Measurements from ENCODE around the gene RTTN.
"Not testable (repeated sequence)": the region's sequence is repeated elsewhere in the genome, so short reads cannot be mapped to it uniquely, and the experiment has no call there.

RTTN gene

GRCh38 chr18:70113511-70113910, 92.0 kb downstream of the RTTN start:
- Mint-ChIP-seq H3K4me1 (ENCODE audit: low read depth) (peaks cover 1% of the 10 kb centered on the region), H3K4me3 (no peak overlapping the region), H3K27me3 (no peaks in the 10 kb centered on the region), H3K9me3 (no peaks in the 10 kb centered on the region), H3K36me3 (ENCODE audit: low read depth) (peaks cover 68% of the 10 kb centered on the region), H3K27ac (no peak overlapping the region)
- DNase-seq = no peak

DNA sequence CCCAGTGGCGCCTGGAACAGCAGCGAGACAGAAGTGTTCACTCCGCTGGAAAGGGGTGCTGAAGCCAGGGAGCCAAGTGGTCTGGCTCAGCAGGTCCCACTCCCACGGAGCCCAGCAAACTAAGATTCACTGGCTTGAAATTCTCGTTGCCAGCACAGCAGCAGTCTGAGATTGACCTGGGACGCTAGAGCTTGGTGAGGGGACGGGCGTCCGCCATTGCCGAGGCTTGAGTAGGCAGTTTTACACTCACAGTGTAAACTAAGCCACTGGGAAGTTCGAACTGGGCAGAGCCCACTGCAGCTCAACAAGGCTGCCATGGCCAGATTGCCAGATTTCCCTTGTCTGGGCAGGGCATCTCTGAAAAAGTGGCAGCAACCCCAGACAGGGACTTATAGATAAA, 94.8 kb downstream of the RTTN start:
- H3K36me3 Mint-ChIP-seq (ENCODE audit: low read depth) = peaks cover 82% of the 10 kb centered on the region
- H3K4me3 Mint-ChIP-seq = no peak overlapping the region
- H3K9me3 Mint-ChIP-seq = no peaks in the 10 kb centered on the region
- no peak overlapping the region for H3K27ac Mint-ChIP-seq
- no peak for DNase-seq
- H3K27me3 Mint-ChIP-seq = no peaks in the 10 kb centered on the region
- no peaks in the 10 kb centered on the region for H3K4me1 Mint-ChIP-seq (ENCODE audit: low read depth)

GRCh38 chr18:70107091-70107490, 98.4 kb downstream of the RTTN start:
- Mint-ChIP-seq H3K9me3 (peaks cover 4% of the 10 kb centered on the region), H3K27ac (no peak overlapping the region), H3K36me3 (ENCODE audit: low read depth) (peaks cover 93% of the 10 kb centered on the region), H3K27me3 (no peaks in the 10 kb centered on the region), H3K4me1 (ENCODE audit: low read depth) (no peaks in the 10 kb centered on the region), H3K4me3 (no peak overlapping the region)
- no peak for DNase-seq

DNA sequence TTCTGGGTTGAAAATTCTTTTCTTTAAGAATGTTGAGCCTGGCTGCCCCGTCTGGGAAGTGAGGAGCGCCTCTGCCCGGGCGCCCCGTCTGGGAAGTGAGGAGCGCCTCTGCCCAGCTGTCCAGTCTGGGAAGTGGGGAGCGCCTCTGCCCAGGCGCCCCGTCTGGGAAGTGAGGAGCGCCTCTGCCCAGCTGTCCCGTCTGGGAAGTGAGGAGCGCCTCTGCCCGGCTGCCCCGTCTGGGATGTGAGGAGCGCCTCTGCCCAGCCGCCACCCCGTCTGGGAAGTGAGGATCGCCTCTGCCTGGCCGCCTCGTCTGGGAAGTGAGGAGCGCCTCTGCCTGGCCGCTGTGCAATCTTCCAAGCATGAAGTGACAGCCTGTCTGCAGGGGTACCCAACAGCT, 102.6 kb downstream of the RTTN start:
- not testable (repeated sequence) for H3K27me3 Mint-ChIP-seq; H3K4me1 Mint-ChIP-seq (ENCODE audit: low read depth); DNase-seq; H3K27ac Mint-ChIP-seq; H3K4me3 Mint-ChIP-seq
- Mint-ChIP-seq H3K36me3 (ENCODE audit: low read depth) (peaks cover 81% of the 10 kb centered on the region), H3K9me3 (peaks cover 19% of the 10 kb centered on the region)

DNA sequence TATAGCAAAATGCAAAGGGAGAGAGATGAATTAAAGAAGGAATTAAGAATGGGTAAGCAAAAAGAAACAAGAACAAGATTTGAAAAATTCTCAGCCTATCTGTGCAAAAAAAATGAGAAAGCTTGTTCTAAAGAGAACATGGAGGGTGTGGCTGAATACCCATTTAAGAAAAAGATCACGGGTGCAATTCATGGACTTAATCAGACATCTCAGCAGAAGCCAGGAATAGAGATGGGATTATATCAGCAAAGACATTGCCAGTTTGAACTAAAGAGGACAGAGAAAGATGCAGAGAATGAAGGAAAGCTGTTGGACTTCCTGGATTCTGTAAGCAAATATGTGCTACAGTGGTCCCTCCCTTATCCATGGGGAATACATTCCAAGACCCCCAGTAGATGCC, 115.6 kb downstream of the RTTN start:
- H3K9me3 Mint-ChIP-seq = no peaks in the 10 kb centered on the region
- DNase-seq = no peak
- H3K4me3 Mint-ChIP-seq = no peak overlapping the region
- H3K36me3 Mint-ChIP-seq (ENCODE audit: low read depth) = peaks cover 62% of the 10 kb centered on the region
- no peaks in the 10 kb centered on the region for H3K4me1 Mint-ChIP-seq (ENCODE audit: low read depth)
- peak overlapping the region; percentile 23 for H3K27ac Mint-ChIP-seq
- no peaks in the 10 kb centered on the region for H3K27me3 Mint-ChIP-seq

DNA sequence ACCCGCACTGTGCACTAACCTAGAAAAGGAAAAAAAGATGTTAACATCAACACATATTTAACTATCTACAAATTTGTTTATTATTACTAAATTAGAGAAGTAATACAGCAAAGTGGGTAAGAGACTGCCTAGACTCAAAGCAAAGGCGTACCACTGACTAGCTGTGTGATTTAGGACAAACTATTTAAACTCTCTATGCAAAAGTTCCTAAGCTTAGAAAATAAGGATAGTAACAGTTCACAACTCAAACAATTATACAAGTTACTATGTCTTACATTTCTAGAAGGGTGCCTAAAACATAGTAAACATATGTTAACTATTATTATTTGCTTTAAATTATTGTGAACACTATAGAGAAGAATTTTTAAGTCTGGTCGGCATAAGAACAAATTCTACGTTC, 119.4 kb downstream of the RTTN start:
- Mint-ChIP-seq H3K4me3 (no peak overlapping the region), H3K36me3 (ENCODE audit: low read depth) (peaks cover 71% of the 10 kb centered on the region), H3K4me1 (ENCODE audit: low read depth) (no peaks in the 10 kb centered on the region), H3K9me3 (no peaks in the 10 kb centered on the region), H3K27ac (no peak overlapping the region), H3K27me3 (no peaks in the 10 kb centered on the region)
- no peak for DNase-seq

- DNase-seq = no peak
- Mint-ChIP-seq H3K9me3 (no peaks in the 10 kb centered on the region), H3K27me3 (no peaks in the 10 kb centered on the region), H3K27ac (no peak overlapping the region), H3K36me3 (ENCODE audit: low read depth) (peaks cover 71% of the 10 kb centered on the region), H3K4me1 (ENCODE audit: low read depth) (no peaks in the 10 kb centered on the region), H3K4me3 (no peak overlapping the region)
These were observed 119.8 kb downstream of the RTTN start for GRCh38 chr18:70085641-70086040.

DNA sequence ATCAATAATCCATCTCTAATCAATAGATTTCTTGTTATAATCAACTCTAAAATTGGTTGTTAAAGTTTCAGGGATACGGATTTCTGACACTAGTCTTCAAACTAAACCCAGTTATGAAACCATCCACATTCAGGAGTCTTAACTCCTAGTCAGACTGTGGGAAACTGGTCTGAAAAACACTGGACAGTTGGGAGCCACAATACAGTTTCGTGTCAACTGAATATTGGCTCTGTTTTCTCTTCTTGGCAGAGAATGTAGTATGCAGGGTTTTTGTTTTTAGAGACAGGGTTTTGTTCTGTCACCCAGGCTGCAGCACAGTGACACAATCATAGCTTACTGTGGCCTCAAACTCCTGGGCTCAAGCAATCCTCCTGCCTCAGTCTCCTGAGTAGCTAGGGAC, 123.1 kb downstream of the RTTN start:
- Mint-ChIP-seq H3K36me3 (ENCODE audit: low read depth) (peaks cover 66% of the 10 kb centered on the region), H3K27ac (no peak overlapping the region), H3K9me3 (no peaks in the 10 kb centered on the region), H3K27me3 (no peaks in the 10 kb centered on the region), H3K4me3 (no peak overlapping the region), H3K4me1 (ENCODE audit: low read depth) (peaks cover 7% of the 10 kb centered on the region)
- no peak for DNase-seq

DNA sequence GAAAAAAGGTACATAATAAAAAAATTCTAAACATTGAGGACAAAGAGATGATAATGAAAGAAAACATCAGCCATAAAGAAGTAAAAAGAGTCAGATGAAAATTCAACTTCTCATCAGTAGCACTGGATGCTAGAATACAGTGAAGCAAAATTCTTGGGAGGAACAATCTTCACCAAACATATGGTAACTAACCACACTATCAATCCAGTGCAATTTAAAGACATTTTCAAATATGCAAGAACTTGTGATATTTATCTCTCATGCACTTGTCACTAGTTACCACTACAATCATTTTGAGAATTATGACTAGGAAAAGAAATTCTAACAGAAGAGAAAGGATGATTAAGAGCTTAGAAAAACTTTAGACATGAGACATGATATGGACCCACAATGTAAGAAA, 127.4 kb downstream of the RTTN start:
- H3K4me3 Mint-ChIP-seq = no peak overlapping the region

GRCh38 chr18:70075906-70076305, 129.6 kb downstream of the RTTN start:
- H3K27me3 Mint-ChIP-seq = no peaks in the 10 kb centered on the region
- no peak overlapping the region for H3K4me3 Mint-ChIP-seq
- H3K36me3 Mint-ChIP-seq (ENCODE audit: low read depth) = peaks cover 55% of the 10 kb centered on the region
- no peak overlapping the region for H3K27ac Mint-ChIP-seq
- DNase-seq = no peak
- no peaks in the 10 kb centered on the region for H3K9me3 Mint-ChIP-seq
- peaks cover 7% of the 10 kb centered on the region for H3K4me1 Mint-ChIP-seq (ENCODE audit: low read depth)

More for the DNA sequence above, 127.4 kb downstream of the RTTN start:
- peaks cover 56% of the 10 kb centered on the region for H3K36me3 Mint-ChIP-seq (ENCODE audit: low read depth)
- peaks cover 7% of the 10 kb centered on the region for H3K4me1 Mint-ChIP-seq (ENCODE audit: low read depth)
- H3K27me3 Mint-ChIP-seq = no peaks in the 10 kb centered on the region
- no peak overlapping the region for H3K27ac Mint-ChIP-seq
- H3K9me3 Mint-ChIP-seq = no peaks in the 10 kb centered on the region
- no peak for DNase-seq

DNA sequence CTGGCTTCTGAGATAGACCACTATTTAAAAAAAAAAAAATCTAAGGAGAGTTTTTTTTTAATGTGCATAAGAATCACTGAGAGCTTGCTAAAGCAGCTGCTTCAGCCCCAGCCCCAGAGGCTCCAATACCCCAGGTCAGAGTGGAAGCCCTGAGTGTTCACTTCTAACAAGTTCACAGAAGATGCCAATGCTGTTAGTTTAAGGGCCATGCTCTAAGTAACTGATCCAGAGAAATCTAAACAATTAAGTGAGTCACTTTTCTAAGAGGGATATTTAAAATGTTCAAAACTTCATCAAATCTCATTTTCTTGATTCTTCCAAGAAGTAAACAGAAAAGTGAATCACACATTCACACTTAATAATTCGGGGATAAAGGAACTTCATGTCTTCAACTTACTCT, 131.4 kb downstream of the RTTN start:
- Mint-ChIP-seq H3K9me3 (no peaks in the 10 kb centered on the region), H3K4me3 (no peak overlapping the region), H3K4me1 (ENCODE audit: low read depth) (peaks cover 12% of the 10 kb centered on the region), H3K27me3 (no peaks in the 10 kb centered on the region), H3K27ac (no peak overlapping the region), H3K36me3 (ENCODE audit: low read depth) (peaks cover 57% of the 10 kb centered on the region)
- no peak for DNase-seq

DNA sequence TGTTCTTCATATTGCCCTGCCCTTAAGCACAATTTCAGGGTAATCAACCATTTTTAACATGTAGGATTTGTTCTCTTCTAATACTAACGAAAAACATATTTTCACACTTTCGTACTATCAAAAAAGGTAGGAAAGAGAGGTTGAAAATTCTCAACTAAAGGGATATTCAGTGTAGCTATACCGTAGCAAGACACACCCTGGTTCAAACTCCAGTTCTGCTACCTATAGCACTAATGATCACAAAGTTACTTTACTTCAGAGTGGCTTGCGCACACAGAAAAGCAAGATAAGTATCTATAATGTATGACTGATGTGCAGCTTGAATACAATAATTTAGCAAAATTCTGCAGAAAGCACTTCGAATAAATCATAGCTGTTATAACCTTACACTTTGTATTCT, 132.1 kb downstream of the RTTN start:
- peaks cover 60% of the 10 kb centered on the region for H3K36me3 Mint-ChIP-seq (ENCODE audit: low read depth)
- peaks cover 9% of the 10 kb centered on the region for H3K4me1 Mint-ChIP-seq (ENCODE audit: low read depth)
- DNase-seq = no peak
- H3K9me3 Mint-ChIP-seq = no peaks in the 10 kb centered on the region
- no peaks in the 10 kb centered on the region for H3K27me3 Mint-ChIP-seq
- H3K27ac Mint-ChIP-seq = no peak overlapping the region
- H3K4me3 Mint-ChIP-seq = no peak overlapping the region

- peaks cover 60% of the 10 kb centered on the region for H3K36me3 Mint-ChIP-seq (ENCODE audit: low read depth)
- DNase-seq = no peak
- H3K9me3 Mint-ChIP-seq = no peaks in the 10 kb centered on the region
- no peak overlapping the region for H3K4me3 Mint-ChIP-seq
- H3K27ac Mint-ChIP-seq = no peak overlapping the region
- H3K27me3 Mint-ChIP-seq = no peaks in the 10 kb centered on the region
- H3K4me1 Mint-ChIP-seq (ENCODE audit: low read depth) = peaks cover 5% of the 10 kb centered on the region
These were observed 132.8 kb downstream of the RTTN start for GRCh38 chr18:70072678-70073077.

- DNase-seq = no peak
- H3K4me3 Mint-ChIP-seq = no peak overlapping the region
- peaks cover 70% of the 10 kb centered on the region for H3K36me3 Mint-ChIP-seq (ENCODE audit: low read depth)
- H3K27ac Mint-ChIP-seq = no peak overlapping the region
- peaks cover 5% of the 10 kb centered on the region for H3K4me1 Mint-ChIP-seq (ENCODE audit: low read depth)
- H3K9me3 Mint-ChIP-seq = no peaks in the 10 kb centered on the region
- no peaks in the 10 kb centered on the region for H3K27me3 Mint-ChIP-seq
These were observed 135.5 kb downstream of the RTTN start for GRCh38 chr18:70069965-70070364.

- no peak overlapping the region for H3K27ac Mint-ChIP-seq
- H3K4me1 Mint-ChIP-seq (ENCODE audit: low read depth) = peaks cover 5% of the 10 kb centered on the region
- no peak overlapping the region for H3K4me3 Mint-ChIP-seq
- no peaks in the 10 kb centered on the region for H3K9me3 Mint-ChIP-seq
- no peaks in the 10 kb centered on the region for H3K27me3 Mint-ChIP-seq
- peaks cover 67% of the 10 kb centered on the region for H3K36me3 Mint-ChIP-seq (ENCODE audit: low read depth)
- no peak for DNase-seq
These were observed 136.1 kb downstream of the RTTN start for GRCh38 chr18:70069382-70069781.

DNA sequence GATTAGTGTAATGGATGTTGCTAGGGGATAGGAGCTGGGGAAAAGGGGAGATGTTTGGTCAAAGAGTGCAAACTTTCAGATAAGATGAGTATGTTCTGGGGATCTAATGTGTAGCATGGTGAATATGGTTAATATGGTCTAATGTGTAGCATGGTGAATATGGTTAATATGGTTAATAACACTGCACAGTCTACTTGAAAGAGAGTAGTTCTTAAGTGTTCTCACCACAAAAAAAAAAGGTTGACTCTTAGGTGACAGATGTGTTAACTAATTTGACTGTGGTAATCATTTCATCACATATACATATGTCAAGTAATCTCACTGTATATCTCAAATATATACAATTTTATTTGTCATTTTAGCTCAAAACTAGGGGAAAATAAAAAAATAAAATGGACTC, 136.5 kb downstream of the RTTN start:
- H3K27ac Mint-ChIP-seq = no peak overlapping the region
- H3K27me3 Mint-ChIP-seq = no peaks in the 10 kb centered on the region
- no peak overlapping the region for H3K4me3 Mint-ChIP-seq
- no peak for DNase-seq
- peaks cover 5% of the 10 kb centered on the region for H3K4me1 Mint-ChIP-seq (ENCODE audit: low read depth)
- H3K9me3 Mint-ChIP-seq = no peaks in the 10 kb centered on the region
- peaks cover 65% of the 10 kb centered on the region for H3K36me3 Mint-ChIP-seq (ENCODE audit: low read depth)
